Endothelial cell of umbilical vein (primary cell): ENCODE results near the gene AGBL4. TPM values are rescaled to one million over a fixed set of nuclear protein-coding genes. Genes with fewer than 3 reads are reported as not detected.

Experiments used
- BruUV-seq: library from RNA; stranded (reverse); fragments of 400-500 nt; replicated peaks from 2 replicates; lab custom pipeline; 2021; lab: Mats Ljungman, UMichigan
- CTCF ChIA-PET: fragments of 300-600, 350-600 bp; sonication (Branson Sonifier 250); formaldehyde crosslinking; loops from one replicate; lab custom pipeline; 2021; ENCODE audit warnings: antibody characterized with exemption, inconsistent platforms; lab: Charles Lee
- POLR2A ChIA-PET: fragments of 300-600, 350-600 bp; sonication (Branson Sonifier 250); formaldehyde crosslinking; loops from one replicate; lab custom pipeline; 2021; ENCODE audit warnings: antibody characterized with exemption, inconsistent platforms; lab: Charles Lee
- DNase-seq: peaks from one replicate; pipeline ENCODE4 v3.0.0-alpha.2; 2011; ENCODE audit warnings: low read depth, low spot score
- FAIRE-seq: peaks from 2 replicates; lab custom pipeline; 2011; peaks lifted over from hg19 to GRCh38; lab: Jason Lieb, UNC
- H2AFZ ChIP-seq: 2 replicates; pipeline ENCODE4 v1.6.0; 2012; ENCODE audit warnings: low read depth, low read length, control low read depth, inconsistent platforms
- H3K27ac ChIP-seq: 2 replicates; pipeline ENCODE4 v1.5.1; 2011; ENCODE audit warnings: low read depth, mild to moderate bottlenecking, control low read depth, low read length, moderate library complexity; ENCODE audit not compliant: insufficient read depth
- H3K27me3 ChIP-seq, 2 experiments: 2 replicates each; pipeline versions ENCODE4 v1.6.0 to v1.6.1; 2011; ENCODE audit warnings: low read length in 2 of 2, mixed read lengths in 1 of 2; ENCODE audit not compliant: control insufficient read depth in 2 of 2, insufficient read depth in 2 of 2
- H3K36me3 ChIP-seq, 2 experiments: 2 replicates in 1 of 2; 3 replicates in 1 of 2; pipeline ENCODE4 v1.5.1; 2011; ENCODE audit warnings: low read length in 2 of 2, mild to moderate bottlenecking in 1 of 2, moderate library complexity in 1 of 2; ENCODE audit not compliant: control insufficient read depth in 2 of 2, insufficient read depth in 2 of 2; ENCODE audit errors: extremely low read depth in 1 of 2
- H3K4me1 ChIP-seq: 3 replicates; pipeline ENCODE4 v1.5.1; 2011; ENCODE audit warnings: mild to moderate bottlenecking, low read length; ENCODE audit not compliant: control insufficient read depth, insufficient read depth; ENCODE audit errors: extremely low read depth
- H3K4me2 ChIP-seq: 2 replicates; pipeline ENCODE4 v1.6.1; 2011; ENCODE audit warnings: low read length, control low read depth, mixed read lengths; ENCODE audit not compliant: insufficient read depth
- H3K4me3 ChIP-seq, 3 experiments: fragments of 200-600 bp in 1 of 3; sonication (generic), shearing (Covaris generic) in 1 of 3; replicated peaks in 1 of 3; 2 replicates each; pipeline ENCODE4 v1.5.1; 2011 to 2016; ENCODE audit warnings: control low read depth in 3 of 3, low read length in 3 of 3, mild to moderate bottlenecking in 2 of 3, inconsistent platforms in 1 of 3, low read depth in 1 of 3, moderate library complexity in 1 of 3; ENCODE audit not compliant: insufficient read depth in 1 of 3
- H3K79me2 ChIP-seq: 2 replicates; pipeline ENCODE4 v1.6.0; 2012; ENCODE audit warnings: low read length, inconsistent platforms; ENCODE audit not compliant: control insufficient read depth, insufficient read depth
- H3K9ac ChIP-seq: replicated peaks from 2 replicates; pipeline ENCODE3; 2011; ENCODE audit warnings: low read length, control low read depth; ENCODE audit not compliant: insufficient read depth; ENCODE audit errors: extremely low read depth
- H3K9me1 ChIP-seq: replicated peaks from 3 replicates; pipeline ENCODE4 v1.6.0; 2011; ENCODE audit warnings: mild to moderate bottlenecking, low read length; ENCODE audit not compliant: control insufficient read depth, insufficient read depth; ENCODE audit errors: extremely low read depth
- H3K9me3 ChIP-seq: replicated peaks from 2 replicates; pipeline ENCODE4 v1.5.1; 2012; ENCODE audit warnings: low read length, inconsistent platforms; ENCODE audit not compliant: control insufficient read depth, insufficient read depth
- H4K20me1 ChIP-seq: replicated peaks from 2 replicates; pipeline ENCODE3; 2011; ENCODE audit warnings: mild to moderate bottlenecking, low read length; ENCODE audit not compliant: control insufficient read depth, insufficient read depth; ENCODE audit errors: extremely low read depth
- EZH2 ChIP-seq: IDR thresholded peaks from 2 replicates; pipeline ENCODE4 v1.6.1; 2012; ENCODE audit warnings: borderline replicate concordance, low read depth, mild to moderate bottlenecking, moderate library complexity, low read length, inconsistent platforms; ENCODE audit not compliant: severe bottlenecking
- FOS ChIP-seq: IDR thresholded peaks from 2 replicates; pipeline ENCODE4 v1.6.1; 2011; ENCODE audit warnings: mild to moderate bottlenecking, low read length, moderate library complexity, borderline replicate concordance; ENCODE audit not compliant: insufficient read depth
- GATA2 ChIP-seq: IDR thresholded peaks from 2 replicates; pipeline ENCODE4 v1.7.0; 2011; ENCODE audit warnings: low read depth, mild to moderate bottlenecking, moderate library complexity, mixed read lengths, low read length; ENCODE audit not compliant: insufficient read length, insufficient read depth
- JUN ChIP-seq: IDR thresholded peaks from 2 replicates; pipeline ENCODE4 v1.6.1; 2011; ENCODE audit warnings: borderline replicate concordance, low read depth; ENCODE audit not compliant: insufficient read length, insufficient read depth
- MAX ChIP-seq: IDR thresholded peaks from 2 replicates; pipeline ENCODE4 v1.6.1; 2011; ENCODE audit not compliant: insufficient read depth, insufficient read length
- MYC ChIP-seq: IDR thresholded peaks from one replicate; pipeline ENCODE4 v1.6.1; 2011; ENCODE audit warnings: mild to moderate bottlenecking, low read depth, low read length
- POLR2A ChIP-seq: IDR thresholded peaks from 2 replicates; pipeline ENCODE4 v1.6.1; 2012; ENCODE audit warnings: low read depth, mild to moderate bottlenecking, control low read depth, low read length
- POLR2AphosphoS5 ChIP-seq: IDR thresholded peaks from 2 replicates; pipeline ENCODE4 v1.6.1; 2012; ENCODE audit warnings: low read depth, mild to moderate bottlenecking, control low read depth, low read length, moderate library complexity; ENCODE audit not compliant: insufficient read depth
- dilution Hi-C: fragments of 300-500 bp; cut with MboI; formaldehyde crosslinking; loops from one replicate; pipeline ENCODE4 v1.15.0; 2019; ENCODE audit warnings: low sequenced_read_pairs; ENCODE audit not compliant: extremely low pct_ligation_motif_present
- intact Hi-C: fragments of 100-400 bp; cut with micrococcal nuclease; formaldehyde crosslinking; loops from one replicate; pipeline ENCODE4 v1.10.0; 2022
- polyA plus RNA-seq, 4 experiments: library from polyadenylated mRNA; depleted of rRNA in 3 of 4; stranded (reverse) in 3 of 4; unstranded in 1 of 4; fragments of >200 nt; gene quantifications; 2 replicates each; pipeline versions ENCODE4 v1.2.1 to v1.2.3, GENCODE V29; 2011 to 2012; ENCODE audit warnings: missing spikeins in 1 of 4
- total RNA-seq: library from RNA; stranded (reverse); gene quantifications from 2 replicates; pipeline ENCODE4 v1.2.3, GENCODE V29; 2021
- TF ChIP-seq, protein P1 (sequence below), 2 donors: IDR thresholded peaks; 1 replicate in 1 of 2; 2 replicates in 1 of 2; pipeline ENCODE4 v1.5.1; 2011; ENCODE audit warnings: low read length in 2 of 2, mild to moderate bottlenecking in 2 of 2, moderate library complexity in 2 of 2, control low read depth in 1 of 2, inconsistent platforms in 1 of 2, low read depth in 1 of 2; ENCODE audit not compliant: insufficient read depth in 1 of 2; ENCODE audit errors: extremely low read depth in 1 of 2

The AGBL4 gene
- total and polyA plus RNA-seq, 2 donors (not counting 3 experiments of a cell fraction or from before 2014, with no cell fraction given), result not detected

GRCh38 chr1:48977273-48977672, 1046.5 kb downstream of the AGBL4 start:
- DNase-seq (no peak), FAIRE-seq (no peak)
- Histone ChIP-seq H3K4me3 (no peak overlapping the region), H3K27ac (no peak overlapping the region), H3K4me2 (no peak overlapping the region), H3K27me3 (no peaks in the 10 kb centered on the region), H3K4me1 (no peaks in the 10 kb centered on the region), H3K9me1 (no peaks in the 10 kb centered on the region), H3K9ac (no peak overlapping the region), H3K9me3 (no peaks in the 10 kb centered on the region), H3K79me2 (no peaks in the 10 kb centered on the region), H4K20me1 (no peaks in the 10 kb centered on the region), H3K36me3 (no peaks in the 10 kb centered on the region), H2AFZ (no peak overlapping the region)
- no TSS peak for BruUV-seq
- TF ChIP-seq MYC, result no peak
- no peak for TF ChIP-seq POLR2A
- no peak for TF ChIP-seq JUN
- TF ChIP-seq GATA2, result no peak
- TF ChIP-seq, protein P1, sequence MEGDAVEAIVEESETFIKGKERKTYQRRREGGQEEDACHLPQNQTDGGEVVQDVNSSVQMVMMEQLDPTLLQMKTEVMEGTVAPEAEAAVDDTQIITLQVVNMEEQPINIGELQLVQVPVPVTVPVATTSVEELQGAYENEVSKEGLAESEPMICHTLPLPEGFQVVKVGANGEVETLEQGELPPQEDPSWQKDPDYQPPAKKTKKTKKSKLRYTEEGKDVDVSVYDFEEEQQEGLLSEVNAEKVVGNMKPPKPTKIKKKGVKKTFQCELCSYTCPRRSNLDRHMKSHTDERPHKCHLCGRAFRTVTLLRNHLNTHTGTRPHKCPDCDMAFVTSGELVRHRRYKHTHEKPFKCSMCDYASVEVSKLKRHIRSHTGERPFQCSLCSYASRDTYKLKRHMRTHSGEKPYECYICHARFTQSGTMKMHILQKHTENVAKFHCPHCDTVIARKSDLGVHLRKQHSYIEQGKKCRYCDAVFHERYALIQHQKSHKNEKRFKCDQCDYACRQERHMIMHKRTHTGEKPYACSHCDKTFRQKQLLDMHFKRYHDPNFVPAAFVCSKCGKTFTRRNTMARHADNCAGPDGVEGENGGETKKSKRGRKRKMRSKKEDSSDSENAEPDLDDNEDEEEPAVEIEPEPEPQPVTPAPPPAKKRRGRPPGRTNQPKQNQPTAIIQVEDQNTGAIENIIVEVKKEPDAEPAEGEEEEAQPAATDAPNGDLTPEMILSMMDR (IDR thresholded peaks at IDR 0.05; ENCODE audit: extremely low read depth in 1 of 2, insufficient read depth in 1 of 2, low read depth in 1 of 2, low read length in 2 of 2), result no peak
- no peak for TF ChIP-seq EZH2
- TF ChIP-seq FOS, result no peak
- no peak for TF ChIP-seq MAX
- TF ChIP-seq POLR2AphosphoS5, result no peak
- dilution Hi-C loops, result no loop called here
- intact Hi-C loops, result no loop called here
- ChIA-PET CTCF (no interaction called here), POLR2A (no interaction called here)
